ENCODE measurements around the gene PLPP4. TPM values are rescaled to one million over a fixed set of nuclear protein-coding genes. Genes with fewer than 3 reads are reported as not detected.
A peak's percentile ranks its signal among the peaks of the same experiment; 100 is the strongest.

Gene PLPP4
- total RNA-seq, 1 experiment from 2014 or later: 1.3 TPM

- no peak overlapping the region for H3K27ac Mint-ChIP-seq (ENCODE audit: low read depth, unreplicated experiment)
- no peaks in the 10 kb centered on the region for H3K9me3 Mint-ChIP-seq (ENCODE audit: unreplicated experiment)
These were observed 19.5 kb upstream of the PLPP4 start for GRCh38 chr10:120437541-120437940.

GRCh38 chr10:120451968-120452367, 5.1 kb upstream of the PLPP4 start:
- DNase-seq (ENCODE audit: unreplicated experiment): no peak
- H3K36me3 Mint-ChIP-seq (ENCODE audit: insufficient read depth, unreplicated experiment): peaks cover 7% of the 10 kb centered on the region
- intact Hi-C loops (cut with micrococcal nuclease): no loop called here
- no peak overlapping the region for H3K27ac Mint-ChIP-seq (ENCODE audit: low read depth, unreplicated experiment)
- no peak for TF ChIP-seq CTCF (IDR thresholded peaks at IDR 0.05; ENCODE audit: unreplicated experiment)
- ChIA-PET POLR2A (interaction anchor here (0.7 kb wide), 1 partner anchor 434 kb away, joined by 3 read pairs; no protein-coding TSS in a partner anchor), CTCF (no interaction called here)
- no peak overlapping the region for H3K4me3 Mint-ChIP-seq (ENCODE audit: unreplicated experiment)
- H3K9me3 Mint-ChIP-seq (ENCODE audit: unreplicated experiment): no peaks in the 10 kb centered on the region
- H3K27me3 Mint-ChIP-seq (ENCODE audit: insufficient read depth, unreplicated experiment): peaks cover 60% of the 10 kb centered on the region
- no TSS peak for BruUV-seq (replicated peaks)
- no peaks in the 10 kb centered on the region for H3K4me1 Mint-ChIP-seq (ENCODE audit: insufficient read depth, unreplicated experiment)

More at GRCh38 chr10:120437541-120437940, 19.5 kb upstream of the PLPP4 start:
- intact Hi-C loops (cut with micrococcal nuclease): no loop called here
- H3K36me3 Mint-ChIP-seq (ENCODE audit: insufficient read depth, unreplicated experiment): no peaks in the 10 kb centered on the region
- H3K27me3 Mint-ChIP-seq (ENCODE audit: insufficient read depth, unreplicated experiment): no peaks in the 10 kb centered on the region
- ChIA-PET POLR2A (interaction anchor here (0.6 kb wide), 2 partner anchors 22 to 133 kb away, joined by 3 read pairs; no protein-coding TSS in a partner anchor), CTCF (interaction anchor here (0.9 to 2.1 kb wide), 2 partner anchors 14 to 406 kb away, joined by 4 to 10 read pairs; no protein-coding TSS in a partner anchor)
- BruUV-seq (replicated peaks): no TSS peak
- peaks cover under 1% of the 10 kb centered on the region for H3K4me1 Mint-ChIP-seq (ENCODE audit: insufficient read depth, unreplicated experiment)
- no peak for TF ChIP-seq CTCF (IDR thresholded peaks at IDR 0.05; ENCODE audit: unreplicated experiment)
- H3K4me3 Mint-ChIP-seq (ENCODE audit: unreplicated experiment): no peak overlapping the region
- peak; percentile 29 for DNase-seq (ENCODE audit: unreplicated experiment)

GRCh38 chr10:120453319-120453718, 3.7 kb upstream of the PLPP4 start:
- Mint-ChIP-seq H3K9me3 (ENCODE audit: unreplicated experiment) (no peaks in the 10 kb centered on the region), H3K27me3 (ENCODE audit: insufficient read depth, unreplicated experiment) (peaks cover 49% of the 10 kb centered on the region), H3K27ac (ENCODE audit: low read depth, unreplicated experiment) (no peak overlapping the region), H3K4me1 (ENCODE audit: insufficient read depth, unreplicated experiment) (no peaks in the 10 kb centered on the region), H3K4me3 (ENCODE audit: unreplicated experiment) (no peak overlapping the region), H3K36me3 (ENCODE audit: insufficient read depth, unreplicated experiment) (peaks cover 7% of the 10 kb centered on the region)
- DNase-seq (ENCODE audit: unreplicated experiment): no peak
- POLR2A ChIA-PET: interaction anchor here (0.6 kb wide), 1 partner anchor 253 kb away, joined by 3 read pairs; no protein-coding TSS in a partner anchor
- BruUV-seq (replicated peaks): no TSS peak
- TF ChIP-seq CTCF (IDR thresholded peaks at IDR 0.05; ENCODE audit: unreplicated experiment): no peak
- intact Hi-C loops (cut with micrococcal nuclease): no loop called here
- CTCF ChIA-PET: no interaction called here

- ChIA-PET CTCF (interaction anchor here (0.5 kb wide), 1 partner anchor 705 kb away, joined by 3 read pairs; no protein-coding TSS in a partner anchor), POLR2A (no interaction called here)
- BruUV-seq (replicated peaks): no TSS peak
- no peak overlapping the region for H3K27ac Mint-ChIP-seq (ENCODE audit: low read depth, unreplicated experiment)
- DNase-seq (ENCODE audit: unreplicated experiment): no peak
- peaks cover 46% of the 10 kb centered on the region for H3K27me3 Mint-ChIP-seq (ENCODE audit: insufficient read depth, unreplicated experiment)
- no peak overlapping the region for H3K4me3 Mint-ChIP-seq (ENCODE audit: unreplicated experiment)
- no peaks in the 10 kb centered on the region for H3K4me1 Mint-ChIP-seq (ENCODE audit: insufficient read depth, unreplicated experiment)
- intact Hi-C loops (cut with micrococcal nuclease): no loop called here
- H3K36me3 Mint-ChIP-seq (ENCODE audit: insufficient read depth, unreplicated experiment): peaks cover 7% of the 10 kb centered on the region
- no peaks in the 10 kb centered on the region for H3K9me3 Mint-ChIP-seq (ENCODE audit: unreplicated experiment)
- TF ChIP-seq CTCF (IDR thresholded peaks at IDR 0.05; ENCODE audit: unreplicated experiment): no peak
These were observed 3.1 kb upstream of the PLPP4 start for GRCh38 chr10:120453886-120454285.

All from MCF 10A (cell line).